Neural cell (in vitro differentiated cells): ENCODE measurements around the gene VCP. TPM values are rescaled to one million over a fixed set of nuclear protein-coding genes. Genes with fewer than 3 reads are reported as not detected.

Source experiments
- H2AFZ ChIP-seq: fragments of 200-600, 300-800 bp; sonication (generic), shearing (Covaris generic); 2 replicates; pipeline ENCODE4 v1.6.0; 2014; ENCODE audit warnings: low read depth, mild to moderate bottlenecking, antibody characterized with exemption, low read length, moderate library complexity
- H3F3A ChIP-seq: fragments of 200-600 bp; shearing (Covaris generic); 2 replicates; pipeline ENCODE4 v1.6.1; 2016; ENCODE audit warnings: mild to moderate bottlenecking, moderate library complexity, mixed read lengths, antibody characterized with exemption, low read length; ENCODE audit not compliant: insufficient read depth, poor library complexity, severe bottlenecking
- H3K27ac ChIP-seq: fragments of 200-600, 300-800 bp; sonication (generic), shearing (Covaris generic); 2 replicates; pipeline ENCODE4 v1.5.1; 2014; ENCODE audit warnings: mild to moderate bottlenecking, low read length, moderate library complexity
- H3K27me3 ChIP-seq: fragments of 300-800, 200-600 bp; sonication (generic), shearing (Covaris generic); 2 replicates; pipeline ENCODE4 v1.6.0; 2014; ENCODE audit warnings: mild to moderate bottlenecking, low read depth, low read length, moderate library complexity; ENCODE audit not compliant: insufficient read depth
- H3K36me3 ChIP-seq: fragments of 300-800, 200-600 bp; sonication (generic), shearing (Covaris generic); 2 replicates; pipeline ENCODE4 v1.5.1; 2014; ENCODE audit warnings: mild to moderate bottlenecking, antibody characterized with exemption, low read length, moderate library complexity; ENCODE audit not compliant: insufficient read depth
- H3K4me2 ChIP-seq: fragments of 300-800, 200-600 bp; sonication (generic), shearing (Covaris generic); 2 replicates; pipeline ENCODE4 v1.6.0; 2014; ENCODE audit warnings: mild to moderate bottlenecking, low read length
- H3K4me3 ChIP-seq: fragments of 300-800, 200-600 bp; sonication (generic), shearing (Covaris generic); 2 replicates; pipeline ENCODE4 v1.5.1; 2014; ENCODE audit warnings: mild to moderate bottlenecking, low read length, moderate library complexity
- H3K79me2 ChIP-seq: fragments of 200-600 bp; shearing (Covaris generic); replicated peaks from 2 replicates; pipeline ENCODE4 v1.6.0; 2014; ENCODE audit warnings: mild to moderate bottlenecking, low read length, moderate library complexity; ENCODE audit not compliant: insufficient read depth
- H3K9ac ChIP-seq: fragments of 300-800, 200-600 bp; sonication (generic), shearing (Covaris generic); 2 replicates; pipeline ENCODE4 v1.6.1; 2016; ENCODE audit warnings: mild to moderate bottlenecking, low read length, mixed read lengths
- H3K9me2 ChIP-seq: fragments of 200-600 bp; shearing (Covaris generic); 2 replicates; pipeline ENCODE4 v1.6.1; 2016; ENCODE audit warnings: mild to moderate bottlenecking, low read length, mixed read lengths; ENCODE audit not compliant: insufficient read depth
- H3K9me3 ChIP-seq: fragments of 200-600, 300-800 bp; sonication (generic), shearing (Covaris generic); 2 replicates; pipeline ENCODE4 v1.6.1; 2016; ENCODE audit warnings: mild to moderate bottlenecking, mixed run types, low read length, moderate library complexity, mixed read lengths
- H4K20me1 ChIP-seq: fragments of 200-600 bp; shearing (Covaris generic); 2 replicates; pipeline ENCODE4 v1.6.1; 2016; ENCODE audit warnings: mild to moderate bottlenecking, mixed run types; ENCODE audit not compliant: insufficient read depth
- EP300 ChIP-seq: fragments of 450-650 bp; conservative IDR thresholded peaks from 2 replicates; pipeline ENCODE4 v1.6.1; 2014; ENCODE audit warnings: antibody characterized with exemption, mild to moderate bottlenecking, moderate library complexity; ENCODE audit not compliant: poor library complexity, severe bottlenecking
- EZH2 ChIP-seq: fragments of 200-600, 300-800 bp; shearing (Covaris generic), sonication (generic); IDR thresholded peaks from 2 replicates; pipeline ENCODE4 v1.6.1; 2014; ENCODE audit warnings: antibody characterized with exemption, low read length, borderline replicate concordance, mild to moderate bottlenecking; ENCODE audit not compliant: insufficient read depth, poor library complexity, severe bottlenecking
- MXI1 ChIP-seq: fragments of 450-650 bp; conservative IDR thresholded peaks from 2 replicates; pipeline ENCODE4 v1.6.1; 2014; ENCODE audit warnings: antibody characterized with exemption, mild to moderate bottlenecking; ENCODE audit not compliant: poor library complexity, severe bottlenecking
- POLR2AphosphoS5 ChIP-seq: IDR thresholded peaks from 2 replicates; pipeline ENCODE4 v1.6.1; 2012
- RAD21 ChIP-seq: fragments of 450-650 bp; conservative IDR thresholded peaks from 2 replicates; pipeline ENCODE4 v1.6.1; 2014; ENCODE audit warnings: antibody characterized with exemption, mild to moderate bottlenecking, moderate library complexity
- SMC3 ChIP-seq: fragments of 450-650 bp; conservative IDR thresholded peaks from 2 replicates; pipeline ENCODE4 v1.6.1; 2014; ENCODE audit warnings: antibody characterized with exemption, mild to moderate bottlenecking, moderate library complexity; ENCODE audit not compliant: poor library complexity
- TAF1 ChIP-seq: IDR thresholded peaks from 2 replicates; pipeline ENCODE4 v1.6.1; 2012; ENCODE audit warnings: low read depth
- polyA plus RNA-seq: library from polyadenylated mRNA; depleted of rRNA; stranded (reverse); fragments of >200 nt; gene quantifications from 2 replicates; pipeline ENCODE4 v1.2.3, GENCODE V29; 2014
- TF ChIP-seq, protein P1 (sequence below): fragments of 450-650 bp; IDR thresholded peaks from 2 replicates; pipeline ENCODE4 v1.5.1; 2014; ENCODE audit warnings: antibody characterized with exemption, mild to moderate bottlenecking, moderate library complexity; ENCODE audit not compliant: poor library complexity, severe bottlenecking
- TF ChIP-seq, protein P2 (sequence below): IDR thresholded peaks from 2 replicates; pipeline ENCODE4 v1.6.1; 2012; ENCODE audit warnings: borderline replicate concordance

Gene VCP
- polyA plus RNA-seq, 1 donor from 2014 or later = 139 TPM

DNA sequence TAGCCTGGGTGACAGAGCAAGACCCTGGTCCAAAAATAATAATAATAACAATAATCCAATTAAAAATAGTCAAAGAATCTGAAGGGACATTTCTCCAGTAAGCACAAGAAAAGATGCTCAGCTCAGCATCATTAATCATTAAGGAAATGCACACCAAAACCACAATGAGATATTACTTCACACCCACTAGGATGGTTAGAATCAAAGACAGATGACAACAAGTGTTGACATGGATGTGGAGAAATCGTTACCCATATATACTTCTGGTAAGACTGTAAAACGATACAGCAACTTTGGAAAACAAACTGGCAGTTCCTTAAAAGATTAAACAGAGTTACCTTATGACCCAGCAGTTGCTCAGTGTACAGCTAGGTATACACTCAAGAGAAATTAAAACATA, 12.7 kb upstream of the VCP start:
- TF ChIP-seq TAF1 (no peak), EP300 (no peak), RAD21 (no peak), MXI1 (no peak), POLR2AphosphoS5 (no peak), SMC3 (no peak), EZH2 (no peak)
- TF ChIP-seq, protein P1, sequence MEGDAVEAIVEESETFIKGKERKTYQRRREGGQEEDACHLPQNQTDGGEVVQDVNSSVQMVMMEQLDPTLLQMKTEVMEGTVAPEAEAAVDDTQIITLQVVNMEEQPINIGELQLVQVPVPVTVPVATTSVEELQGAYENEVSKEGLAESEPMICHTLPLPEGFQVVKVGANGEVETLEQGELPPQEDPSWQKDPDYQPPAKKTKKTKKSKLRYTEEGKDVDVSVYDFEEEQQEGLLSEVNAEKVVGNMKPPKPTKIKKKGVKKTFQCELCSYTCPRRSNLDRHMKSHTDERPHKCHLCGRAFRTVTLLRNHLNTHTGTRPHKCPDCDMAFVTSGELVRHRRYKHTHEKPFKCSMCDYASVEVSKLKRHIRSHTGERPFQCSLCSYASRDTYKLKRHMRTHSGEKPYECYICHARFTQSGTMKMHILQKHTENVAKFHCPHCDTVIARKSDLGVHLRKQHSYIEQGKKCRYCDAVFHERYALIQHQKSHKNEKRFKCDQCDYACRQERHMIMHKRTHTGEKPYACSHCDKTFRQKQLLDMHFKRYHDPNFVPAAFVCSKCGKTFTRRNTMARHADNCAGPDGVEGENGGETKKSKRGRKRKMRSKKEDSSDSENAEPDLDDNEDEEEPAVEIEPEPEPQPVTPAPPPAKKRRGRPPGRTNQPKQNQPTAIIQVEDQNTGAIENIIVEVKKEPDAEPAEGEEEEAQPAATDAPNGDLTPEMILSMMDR = no peak
- TF ChIP-seq, protein P2, sequence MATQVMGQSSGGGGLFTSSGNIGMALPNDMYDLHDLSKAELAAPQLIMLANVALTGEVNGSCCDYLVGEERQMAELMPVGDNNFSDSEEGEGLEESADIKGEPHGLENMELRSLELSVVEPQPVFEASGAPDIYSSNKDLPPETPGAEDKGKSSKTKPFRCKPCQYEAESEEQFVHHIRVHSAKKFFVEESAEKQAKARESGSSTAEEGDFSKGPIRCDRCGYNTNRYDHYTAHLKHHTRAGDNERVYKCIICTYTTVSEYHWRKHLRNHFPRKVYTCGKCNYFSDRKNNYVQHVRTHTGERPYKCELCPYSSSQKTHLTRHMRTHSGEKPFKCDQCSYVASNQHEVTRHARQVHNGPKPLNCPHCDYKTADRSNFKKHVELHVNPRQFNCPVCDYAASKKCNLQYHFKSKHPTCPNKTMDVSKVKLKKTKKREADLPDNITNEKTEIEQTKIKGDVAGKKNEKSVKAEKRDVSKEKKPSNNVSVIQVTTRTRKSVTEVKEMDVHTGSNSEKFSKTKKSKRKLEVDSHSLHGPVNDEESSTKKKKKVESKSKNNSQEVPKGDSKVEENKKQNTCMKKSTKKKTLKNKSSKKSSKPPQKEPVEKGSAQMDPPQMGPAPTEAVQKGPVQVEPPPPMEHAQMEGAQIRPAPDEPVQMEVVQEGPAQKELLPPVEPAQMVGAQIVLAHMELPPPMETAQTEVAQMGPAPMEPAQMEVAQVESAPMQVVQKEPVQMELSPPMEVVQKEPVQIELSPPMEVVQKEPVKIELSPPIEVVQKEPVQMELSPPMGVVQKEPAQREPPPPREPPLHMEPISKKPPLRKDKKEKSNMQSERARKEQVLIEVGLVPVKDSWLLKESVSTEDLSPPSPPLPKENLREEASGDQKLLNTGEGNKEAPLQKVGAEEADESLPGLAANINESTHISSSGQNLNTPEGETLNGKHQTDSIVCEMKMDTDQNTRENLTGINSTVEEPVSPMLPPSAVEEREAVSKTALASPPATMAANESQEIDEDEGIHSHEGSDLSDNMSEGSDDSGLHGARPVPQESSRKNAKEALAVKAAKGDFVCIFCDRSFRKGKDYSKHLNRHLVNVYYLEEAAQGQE = no peak
- no peak overlapping the region for H2AFZ ChIP-seq
- H3K36me3 ChIP-seq = no peaks in the 10 kb centered on the region
- H4K20me1 ChIP-seq = no peaks in the 10 kb centered on the region
- H3K27ac ChIP-seq = no peak overlapping the region
- no peaks in the 10 kb centered on the region for H3K79me2 ChIP-seq
- H3K27me3 ChIP-seq = no peaks in the 10 kb centered on the region
- H3K9ac ChIP-seq = no peak overlapping the region
- H3K4me3 ChIP-seq = no peak overlapping the region
- no peaks in the 10 kb centered on the region for H3F3A ChIP-seq
- H3K9me3 ChIP-seq = no peaks in the 10 kb centered on the region
- H3K9me2 ChIP-seq = no peaks in the 10 kb centered on the region
- no peak overlapping the region for H3K4me2 ChIP-seq

DNA sequence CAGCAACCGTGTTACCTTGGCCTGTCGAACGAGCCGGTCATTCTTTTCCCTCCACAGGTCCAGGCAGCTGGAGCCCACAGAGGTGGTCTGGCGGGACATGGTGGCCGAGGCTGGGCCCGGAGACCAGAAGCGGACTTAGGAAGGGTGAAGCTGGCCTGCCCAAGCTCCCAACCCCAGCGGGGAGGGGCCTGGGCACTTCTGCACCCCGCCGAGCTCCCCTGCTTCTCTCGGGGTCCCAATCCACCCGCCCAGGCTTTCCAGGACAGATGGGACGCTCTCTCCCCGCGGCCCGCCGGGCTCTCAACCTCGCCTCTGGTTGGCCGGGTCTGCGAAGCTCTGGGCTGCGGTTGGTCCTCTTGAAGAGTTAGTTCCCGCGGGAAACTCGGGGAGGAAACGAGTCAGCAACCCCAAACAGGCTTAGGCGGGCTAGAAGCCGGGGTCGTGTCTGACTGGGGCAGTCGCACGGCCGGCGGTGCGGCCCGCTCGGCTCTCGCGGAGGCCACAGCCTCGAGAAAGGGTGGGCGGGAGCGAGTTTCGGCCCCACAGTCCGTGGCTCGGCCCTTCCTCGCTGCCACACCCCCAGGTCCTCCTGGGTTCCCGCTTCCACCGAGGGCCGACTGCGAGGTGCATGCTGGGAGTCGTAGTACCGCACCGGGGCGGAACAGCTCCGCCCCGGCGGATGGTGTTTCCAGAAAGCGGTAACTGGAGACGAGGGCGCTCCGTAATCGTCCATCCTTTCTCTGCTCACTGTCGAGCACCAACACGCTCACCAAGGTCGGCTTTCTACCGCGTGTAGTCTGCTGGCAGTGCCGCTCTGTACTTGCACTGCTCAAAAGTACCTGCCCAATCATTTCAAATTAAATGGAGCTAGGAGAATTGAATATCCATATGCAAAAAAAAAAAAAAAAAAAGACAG, 7.3 kb upstream of the VCP start, which contains the start of gene FANCG:
TSS of gene FANCG (minus strand) at position 517 of the 916 bp plus-strand sequence. CDS start at position 99, 418 bp downstream.
- H3F3A ChIP-seq = no peaks in the 10 kb centered on the region
- H3K9ac ChIP-seq = peak within 1 kb of the TSS; percentile 65
- H3K27ac ChIP-seq = peak within 1 kb of the TSS; percentile 65
- H4K20me1 ChIP-seq = no peaks in the 10 kb centered on the region
- H3K4me2 ChIP-seq = peak within 1 kb of the TSS; percentile 54
- H3K4me3 ChIP-seq = peak within 1 kb of the TSS; percentile 93
- peaks cover 14% of the 10 kb centered on the region for H3K79me2 ChIP-seq
- TF ChIP-seq TAF1 (no peak), RAD21 (peak; percentile 28), EP300 (peak; percentile 41), POLR2AphosphoS5 (peak; percentile 45), MXI1 (peak; percentile 98), EZH2 (no peak), SMC3 (peak; percentile 21)
- TF ChIP-seq, protein P2 = no peak
- TF ChIP-seq, protein P1 = peak; percentile 40
- H3K9me3 ChIP-seq = no peaks in the 10 kb centered on the region
- no peaks in the 10 kb centered on the region for H3K9me2 ChIP-seq
- H3K27me3 ChIP-seq = no peaks in the 10 kb centered on the region
- peak within 1 kb of the TSS; percentile 61 for H2AFZ ChIP-seq
- no peaks in the 10 kb centered on the region for H3K36me3 ChIP-seq
